LoVo (cell line): ENCODE results near the gene ARHGEF5.
"Not testable (repeated sequence)": the region's sequence is repeated elsewhere in the genome, so short reads cannot be mapped to it uniquely, and the experiment has no call there.

Experiments used
- DNase-seq: peaks from one replicate; pipeline ENCODE4 v3.0.0-alpha.2; 2016; ENCODE audit warnings: low spot score

Gene ARHGEF5

GRCh38 chr7:144355176-144355822 lies at the start of gene ARHGEF5:
Gene ARHGEF5 (plus strand): TSS chr7:144355402. CDS start chr7:144362670, 7,268 bp downstream.
- DNase-seq, result not testable (repeated sequence)

GRCh38 chr7:144309702-144310101 lies 45.5 kb upstream of the ARHGEF5 start:
- not testable (repeated sequence) for DNase-seq

DNA sequence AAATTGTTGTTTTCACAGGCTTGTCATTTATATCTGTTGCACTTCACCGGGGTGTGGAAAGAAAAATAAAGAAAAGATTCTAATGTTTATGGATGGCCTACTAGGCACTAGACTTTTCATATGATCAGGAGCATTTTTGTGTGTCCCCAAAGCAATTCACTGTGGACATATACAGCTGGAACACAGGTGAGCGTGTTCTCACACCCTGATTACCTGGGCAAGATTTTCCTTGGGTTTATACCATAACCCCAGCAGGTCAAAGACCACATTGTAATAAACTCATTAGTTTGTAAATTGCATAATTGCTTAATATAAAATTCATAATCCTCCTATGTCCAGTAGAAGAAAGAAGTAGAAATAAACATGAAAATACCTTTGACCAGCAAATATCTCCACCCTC lies 44.0 kb upstream of the ARHGEF5 start:
- not testable (repeated sequence) for DNase-seq

DNA sequence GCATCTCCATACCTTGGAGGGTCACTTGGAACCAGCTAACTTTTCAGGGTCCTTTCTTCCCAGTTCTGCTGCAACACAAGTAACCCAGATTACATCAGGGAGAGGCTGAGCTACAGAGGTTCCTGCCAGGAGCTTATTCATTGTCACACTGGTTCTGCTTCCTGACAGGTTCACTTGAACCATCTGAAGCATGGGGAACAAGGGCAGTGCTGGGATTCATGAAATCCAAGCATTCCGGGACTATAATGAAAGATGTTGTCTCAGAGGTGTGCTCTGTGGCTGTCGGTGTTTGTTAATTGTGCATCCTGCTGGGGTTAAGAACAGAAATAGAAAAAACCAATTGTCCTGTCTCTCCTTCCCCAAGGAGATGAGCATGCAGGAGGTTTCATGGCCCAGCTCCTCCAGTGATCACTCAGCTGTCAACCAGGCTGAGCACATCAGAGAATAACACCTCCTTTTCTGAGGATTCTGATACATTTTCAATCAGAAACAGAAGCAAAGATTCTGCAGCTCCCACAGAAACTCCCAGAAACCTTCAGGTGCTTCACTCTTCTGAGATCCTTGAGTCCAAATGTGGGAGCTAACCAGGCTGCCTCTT lies 43.2 kb upstream of the ARHGEF5 start, which contains the start of gene OR2A1:
Gene OR2A1, plus strand, starts transcription at position 548 of the 598 bp plus-strand sequence. CDS start 5,706 bp downstream, outside the sequence.
- not testable (repeated sequence) for DNase-seq

DNA sequence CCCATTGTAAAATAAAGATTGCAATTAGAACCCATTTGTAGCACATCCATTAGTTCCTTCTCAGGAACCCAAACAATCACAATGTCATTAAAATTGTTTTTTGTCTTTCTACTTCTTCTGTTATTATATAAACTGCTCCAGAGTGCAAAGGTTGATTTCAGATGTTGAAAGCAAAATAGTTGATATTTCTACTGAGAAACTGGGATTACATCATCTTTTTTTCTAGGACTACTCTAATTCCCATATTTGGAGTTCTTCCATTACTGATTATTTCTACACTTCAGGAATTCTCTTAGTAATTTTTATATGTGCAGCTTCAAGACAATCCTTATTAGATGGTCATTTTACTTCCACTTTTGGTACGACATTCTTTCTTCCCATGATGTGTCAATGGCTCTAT lies 37.7 kb upstream of the ARHGEF5 start:
- DNase-seq, result not testable (repeated sequence)

GRCh38 chr7:144319547-144319946 lies 35.7 kb upstream of the ARHGEF5 start:
- DNase-seq, result not testable (repeated sequence)

GRCh38 chr7:144321677-144322206 lies 33.5 kb upstream of the ARHGEF5 start:
- not testable (repeated sequence) for DNase-seq

GRCh38 chr7:144323359-144323758 lies 31.8 kb upstream of the ARHGEF5 start:
- DNase-seq, result not testable (repeated sequence)

- DNase-seq, result not testable (repeated sequence)
Measured at GRCh38 chr7:144325868-144326267, 29.3 kb upstream of the ARHGEF5 start.

- DNase-seq, result not testable (repeated sequence)
Measured at GRCh38 chr7:144330044-144330443, 25.2 kb upstream of the ARHGEF5 start.

DNA sequence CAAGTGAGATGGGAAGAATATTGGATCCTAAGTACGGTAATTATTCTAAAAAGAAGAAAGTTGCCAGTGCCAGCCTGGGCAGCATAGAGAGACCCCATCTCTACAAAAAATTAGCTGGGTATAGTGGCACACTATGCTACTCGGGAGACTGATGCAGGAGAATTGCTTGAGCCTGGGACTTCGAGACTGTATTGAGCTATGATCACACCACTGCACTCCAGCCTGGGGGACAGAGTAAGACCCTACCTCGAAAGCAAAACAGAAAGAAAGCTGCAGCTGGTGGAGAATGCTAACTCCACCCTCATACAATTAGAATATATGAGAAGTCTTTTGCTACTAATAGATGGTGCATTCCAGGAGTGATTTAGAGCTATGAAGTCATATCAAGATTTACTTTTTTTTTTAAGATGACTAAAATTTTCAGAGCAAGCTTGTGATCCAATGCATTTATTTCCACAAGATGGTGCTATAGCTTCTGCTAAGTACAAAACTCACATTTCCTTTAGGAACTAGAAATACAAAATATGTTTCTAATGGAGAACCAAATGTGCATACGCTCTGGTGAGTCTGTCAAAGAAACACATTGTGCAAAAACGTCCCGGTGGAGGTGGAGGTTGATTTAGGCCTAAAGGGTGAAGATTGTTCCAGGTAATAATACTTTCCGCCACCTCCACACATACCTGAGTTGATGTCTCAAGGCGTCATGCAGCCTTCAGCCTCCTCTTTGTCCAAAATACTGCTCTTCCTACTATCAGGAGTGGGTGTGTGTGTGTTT lies 23.8 kb upstream of the ARHGEF5 start:
- not testable (repeated sequence) for DNase-seq

GRCh38 chr7:144331996-144332288 lies 23.3 kb upstream of the ARHGEF5 start:
- not testable (repeated sequence) for DNase-seq

GRCh38 chr7:144348625-144349024 lies 6.6 kb upstream of the ARHGEF5 start:
- not testable (repeated sequence) for DNase-seq

DNA sequence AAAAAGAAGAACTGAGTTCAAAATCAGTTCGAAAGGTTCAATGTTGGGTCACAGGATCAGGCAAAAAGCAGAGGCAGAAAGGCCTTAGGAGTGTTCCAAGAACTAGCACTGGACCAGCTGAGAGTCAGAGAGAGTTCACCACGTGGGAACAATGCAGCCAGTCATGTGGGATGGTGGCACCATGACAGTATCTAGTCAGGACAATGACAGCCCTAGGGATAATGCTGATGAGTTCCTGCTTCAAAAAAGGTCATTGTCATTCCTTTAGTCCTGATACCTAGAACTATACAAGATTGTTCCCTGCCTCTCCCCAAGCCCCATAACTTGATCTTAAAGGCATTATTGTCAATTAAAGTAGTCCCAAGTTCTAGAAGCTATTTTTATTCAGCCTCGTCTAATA lies 3.5 kb upstream of the ARHGEF5 start:
- not testable (repeated sequence) for DNase-seq

- not testable (repeated sequence) for DNase-seq
Measured at GRCh38 chr7:144356185-144356584, 983 bp downstream of the ARHGEF5 start.

- DNase-seq, result not testable (repeated sequence)
Measured at GRCh38 chr7:144356860-144357259, 1.7 kb downstream of the ARHGEF5 start.

GRCh38 chr7:144362061-144362460 lies 6.9 kb downstream of the ARHGEF5 start:
- not testable (repeated sequence) for DNase-seq

GRCh38 chr7:144365523-144365922 lies 10.3 kb downstream of the ARHGEF5 start:
- not testable (repeated sequence) for DNase-seq

GRCh38 chr7:144367250-144367649 lies 12.0 kb downstream of the ARHGEF5 start:
- DNase-seq, result not testable (repeated sequence)

DNA sequence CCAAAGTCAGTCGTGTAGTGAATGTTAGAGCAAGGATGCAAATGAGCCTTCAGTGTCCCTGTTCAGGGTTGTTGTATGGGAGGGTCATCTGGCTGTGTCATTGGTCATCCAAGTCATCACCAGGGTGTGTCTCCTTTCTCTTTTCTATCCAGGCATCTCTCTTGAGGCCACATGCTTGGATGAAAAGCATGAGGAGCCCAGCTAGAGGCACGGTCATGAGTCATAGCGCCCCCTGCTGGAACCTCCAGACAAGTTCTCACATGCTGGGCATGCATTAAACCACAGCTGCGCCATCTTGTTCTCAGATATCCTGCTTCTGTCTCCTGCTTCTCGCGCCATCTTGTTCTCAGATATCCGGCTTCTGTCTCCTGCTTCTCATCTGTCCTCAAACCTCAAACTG lies 14.0 kb downstream of the ARHGEF5 start:
- DNase-seq, result not testable (repeated sequence)

DNA sequence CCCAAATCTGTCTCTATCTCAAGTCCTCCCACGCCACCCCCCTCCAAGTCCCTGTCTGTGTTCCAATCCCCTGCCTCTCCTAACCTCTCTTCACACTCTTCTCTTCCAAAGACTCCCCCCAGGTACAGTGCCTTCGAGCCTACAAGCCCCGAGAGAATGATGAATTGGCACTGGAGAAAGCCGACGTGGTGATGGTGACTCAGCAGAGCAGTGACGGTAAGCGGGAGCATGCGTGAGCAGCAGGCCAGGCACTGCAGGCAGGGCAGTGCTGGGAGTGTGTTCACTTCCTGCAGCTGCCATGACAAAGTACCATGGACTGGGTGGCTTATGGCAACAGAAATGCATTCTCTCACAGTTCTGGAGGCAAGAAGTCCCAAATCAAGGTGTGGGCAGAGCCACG lies 23.4 kb downstream of the ARHGEF5 start:
- no peak for DNase-seq

DNA sequence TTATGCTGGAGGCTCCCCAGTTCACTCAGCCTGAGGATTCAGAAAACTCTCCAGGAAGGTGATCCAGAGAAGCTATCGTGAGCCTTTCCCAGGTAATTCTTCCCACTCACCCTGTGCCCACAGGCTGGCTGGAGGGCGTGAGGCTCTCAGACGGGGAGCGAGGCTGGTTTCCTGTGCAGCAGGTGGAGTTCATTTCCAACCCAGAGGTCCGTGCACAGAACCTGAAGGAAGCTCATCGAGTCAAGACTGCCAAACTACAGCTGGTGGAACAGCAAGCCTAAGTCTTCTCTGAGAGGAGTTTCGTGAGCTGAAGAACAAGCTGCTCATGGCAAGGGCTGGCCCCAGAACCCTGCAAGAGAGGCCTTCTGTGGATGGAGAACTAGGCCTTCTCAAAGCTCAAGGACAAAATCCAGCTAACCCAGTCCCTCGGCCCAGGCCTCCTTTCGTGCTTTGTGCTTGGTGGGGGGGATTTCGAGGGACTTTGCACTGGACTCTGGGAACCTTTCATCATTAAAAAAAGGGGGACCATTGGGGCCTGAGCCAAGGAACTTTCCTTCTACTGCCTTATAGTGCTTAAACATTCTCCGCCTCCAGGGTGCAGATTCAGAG lies 24.7 kb downstream of the ARHGEF5 start:
- no peak for DNase-seq
